ENCODE results near the gene CBL. TPM values are rescaled to one million over a fixed set of nuclear protein-coding genes. Genes with fewer than 3 reads are reported as not detected.
A peak's percentile ranks its signal among the peaks of the same experiment; 100 is the strongest.

Gene CBL
- total and polyA plus RNA-seq, 9 donors, result 3.6 to 17.9 (median 12.3) TPM

GRCh38 chr11:119316729-119317591 lies 110.8 kb downstream of the CBL start, which contains the start of gene MCAM:
MCAM (minus strand) TSS chr11:119317130; CDS start chr11:119317101, 29 bp downstream.
- 3 to 4% (median 3%) methylated on average over 36 to 74 of the region's 74 CpGs for WGBS, 3 donors
- intact Hi-C loops (cut with DNase I), result loop anchor here (5.0 to 10.0 kb wide), 3 partner anchors 102 to 112 kb away; partner anchors contain the start of gene CBL (in 3 of the 4)
- H3K4me1 ChIP-seq (ENCODE audit: insufficient read depth), result peaks cover 17% of the 10 kb centered on the region
- no peaks in the 10 kb centered on the region for H3K36me3 ChIP-seq
- TF ChIP-seq POLR2A (IDR thresholded peaks at IDR 0.05) (no peak), CTCF (IDR thresholded peaks at IDR 0.05) (no peak), EP300 (IDR thresholded peaks at IDR 0.05) (no peak)
- H3K27me3 ChIP-seq, result no peaks in the 10 kb centered on the region
- H3K4me3 ChIP-seq, result peak within 1 kb of the TSS; percentile 51
- no peaks in the 10 kb centered on the region for H3K9me3 ChIP-seq
- peak within 1 kb of the TSS; percentile 64 to 76 for H3K27ac ChIP-seq
- peak in 3 of 5 donors; percentile 54 to 69 (median 55) for DNase-seq

- peak overlapping the region; percentile 37 to 44 for H3K27ac ChIP-seq
- peaks cover 17% of the 10 kb centered on the region for H3K4me1 ChIP-seq (ENCODE audit: insufficient read depth)
- no peaks in the 10 kb centered on the region for H3K36me3 ChIP-seq
- TF ChIP-seq POLR2A (IDR thresholded peaks at IDR 0.05) (no peak), EP300 (IDR thresholded peaks at IDR 0.05) (no peak)
- 66 to 75% (median 66%) methylated on average over 14 of the region's 14 CpGs for WGBS, 3 donors
- intact Hi-C loops (cut with DNase I), result loop anchor here (5.0 to 10.0 kb wide), 3 partner anchors 103 to 113 kb away; partner anchors contain the start of gene CBL (in 3 of the 4)
- no peaks in the 10 kb centered on the region for H3K27me3 ChIP-seq
- DNase-seq, result no peak
- H3K4me3 ChIP-seq, result peak overlapping the region; percentile 51
- H3K9me3 ChIP-seq, result no peaks in the 10 kb centered on the region
Observed at GRCh38 chr11:119317592-119318239, 111.6 kb downstream of the CBL start.

- Histone ChIP-seq H3K27ac (peak overlapping the region; percentile 50 to 57), H3K4me1 (ENCODE audit: insufficient read depth) (peaks cover 17% of the 10 kb centered on the region), H3K4me3 (no peak overlapping the region), H3K9me3 (no peaks in the 10 kb centered on the region), H3K27me3 (no peaks in the 10 kb centered on the region), H3K36me3 (no peaks in the 10 kb centered on the region)
- DNase-seq, result peak in 1 of 5 donors; percentile 40
- intact Hi-C loops (cut with DNase I), result loop anchor here (5.0 to 10.0 kb wide), 3 partner anchors 104 to 114 kb away; partner anchors contain the start of gene CBL (in 3 of the 4)
- 54 to 59% (median 55%) methylated on average over 21 to 22 of the region's 22 CpGs for WGBS, 3 donors
- no peak for TF ChIP-seq EP300 (IDR thresholded peaks at IDR 0.05)
- no peak for TF ChIP-seq CTCF (IDR thresholded peaks at IDR 0.05)
- no peak for TF ChIP-seq POLR2A (IDR thresholded peaks at IDR 0.05)
Observed at GRCh38 chr11:119318240-119319135, 112.3 kb downstream of the CBL start.

- H3K36me3 ChIP-seq, result no peaks in the 10 kb centered on the region
- H3K4me3 ChIP-seq, result no peak overlapping the region
- no peaks in the 10 kb centered on the region for H3K27me3 ChIP-seq
- 79 to 88% (median 84%) methylated on average over 8 of the region's 8 CpGs for WGBS, 3 donors
- no peak for TF ChIP-seq CTCF (IDR thresholded peaks at IDR 0.05)
- no peak for TF ChIP-seq EP300 (IDR thresholded peaks at IDR 0.05)
- TF ChIP-seq POLR2A (IDR thresholded peaks at IDR 0.05), result no peak
- peaks cover 17% of the 10 kb centered on the region for H3K4me1 ChIP-seq (ENCODE audit: insufficient read depth)
- peak in 2 of 5 donors; percentile 17 to 21 for DNase-seq
- intact Hi-C loops (cut with DNase I), result loop anchor here (5.0 to 10.0 kb wide), 3 partner anchors 104 to 114 kb away; partner anchors contain the start of gene CBL (in 3 of the 4)
- H3K27ac ChIP-seq, result peak overlapping the region; percentile 50 to 57
- H3K9me3 ChIP-seq, result no peaks in the 10 kb centered on the region
Observed at GRCh38 chr11:119319136-119319699, 113.1 kb downstream of the CBL start.
